SU-DHL-6 (cell line): ENCODE measurements around the gene ACSS1.

Source experiments
- CTCF ChIP-seq: fragments of 200-600 bp; sonication (generic); IDR thresholded peaks from one replicate; pipeline ENCODE4 v1.5.1; 2017; ENCODE audit warnings: antibody characterized with exemption, mild to moderate bottlenecking, low read length, moderate library complexity; ENCODE audit not compliant: insufficient read depth, poor library complexity, severe bottlenecking
- EZH2phosphoT487 ChIP-seq: fragments of 200-600 bp; sonication (generic), shearing (Covaris generic); conservative IDR thresholded peaks from 2 replicates; pipeline ENCODE4 v1.6.1; 2018; ENCODE audit warnings: mild to moderate bottlenecking, antibody characterized with exemption, low read length, moderate library complexity, mixed read lengths

GRCh38 chr20:25087186-25087929 is 29.4 kb upstream of the ACSS1 start:
- TF ChIP-seq CTCF = no peak
- no peak for TF ChIP-seq EZH2phosphoT487
